Activated CD4-positive, alpha-beta T cell treated with anti-CD3 and anti-CD28 coated beads for 36 hours (primary cell): ENCODE results near the gene DSTN. TPM values are rescaled to one million over a fixed set of nuclear protein-coding genes. Genes with fewer than 3 reads are reported as not detected.

ENCODE experiments used
- ATAC-seq: fragments of 200-7000 bp; cut with Tn5 transposase; one replicate; pipeline ENCODE4 v1.10.0; 2021; ENCODE audit warnings: mild to moderate bottlenecking, moderate library complexity
- CTCF ChIA-PET: fragments of 350-600 bp; sonication (Branson Sonifier 250); formaldehyde crosslinking; loops from one replicate; lab custom pipeline; 2021; ENCODE audit warnings: antibody characterized with exemption; lab: Charles Lee
- POLR2A ChIA-PET: fragments of 350-600 bp; sonication (Branson Sonifier 250); formaldehyde crosslinking; loops from one replicate; lab custom pipeline; 2021; ENCODE audit warnings: antibody characterized with exemption, inconsistent platforms; lab: Charles Lee
- DNase-seq: peaks from one replicate; pipeline ENCODE4 v3.0.0-alpha.2; 2020
- H3K27ac Mint-ChIP-seq: one replicate; pipeline ENCODE4 v1.8.0; 2021; ENCODE audit warnings: mixed read lengths
- H3K27me3 Mint-ChIP-seq: one replicate; pipeline ENCODE4 v1.8.0; 2021; ENCODE audit warnings: mixed read lengths
- H3K36me3 Mint-ChIP-seq: one replicate; pipeline ENCODE4 v1.8.0; 2021; ENCODE audit warnings: low read depth, mixed read lengths
- H3K4me1 Mint-ChIP-seq: one replicate; pipeline ENCODE4 v1.8.0; 2021; ENCODE audit warnings: mixed read lengths
- H3K4me3 Mint-ChIP-seq: one replicate; pipeline ENCODE4 v1.8.0; 2021; ENCODE audit warnings: mild to moderate bottlenecking, moderate library complexity, mixed read lengths
- H3K9me3 Mint-ChIP-seq: one replicate; pipeline ENCODE4 v1.8.0; 2021; ENCODE audit warnings: low read depth, mixed read lengths
- intact Hi-C, 2 experiments: fragments of 100-400 bp; cut with DNase I in 1 of 2; cut with micrococcal nuclease in 1 of 2; formaldehyde crosslinking; loops; one replicate each; pipeline versions ENCODE4 v1.14.2 to v1.15.1; 2022 to 2024; cut with DNase I, micrococcal nuclease
- total RNA-seq, 2 experiments: library from RNA; stranded (reverse); gene quantifications; one replicate each; pipeline ENCODE4 v1.2.3, GENCODE V29; 2021

DSTN gene
- total RNA-seq, 2 experiments from 2014 or later = 66.2 to 68.4 TPM

DNA sequence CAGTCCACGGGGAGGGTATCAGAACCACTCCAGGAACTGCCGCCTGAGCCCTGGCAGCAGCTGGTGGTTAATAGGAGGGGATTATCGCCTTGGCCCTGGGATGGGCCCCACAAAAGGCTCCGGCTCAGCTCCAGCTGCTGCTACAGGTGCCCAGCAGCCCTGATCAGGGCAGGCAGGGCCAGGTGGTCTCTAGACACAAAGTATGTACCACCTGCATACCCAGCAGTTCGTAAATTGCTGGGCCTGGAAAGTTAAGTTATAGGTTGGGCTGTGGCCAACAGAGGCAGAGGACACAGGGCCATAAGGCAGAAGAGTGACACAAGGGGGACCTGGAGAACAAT, 77.1 kb downstream of the DSTN start:
- no peak for ATAC-seq
- CTCF ChIA-PET = interaction anchor here (0.8 to 1.2 kb wide), 2 partner anchors 8 to 36 kb away, joined by 3 to 4 read pairs; no protein-coding TSS in a partner anchor
- Mint-ChIP-seq H3K4me1 (peaks cover 7% of the 10 kb centered on the region), H3K36me3 (no peaks in the 10 kb centered on the region), H3K9me3 (no peaks in the 10 kb centered on the region), H3K4me3 (no peak overlapping the region), H3K27ac (no peak overlapping the region), H3K27me3 (no peaks in the 10 kb centered on the region)
- POLR2A ChIA-PET = no interaction called here
- DNase-seq = no peak
- intact Hi-C loops = no loop called here

- DNase-seq (no peak), ATAC-seq (no peak)
- Mint-ChIP-seq H3K9me3 (no peaks in the 10 kb centered on the region), H3K27me3 (no peaks in the 10 kb centered on the region), H3K36me3 (no peaks in the 10 kb centered on the region), H3K27ac (no peak overlapping the region), H3K4me1 (peaks cover 7% of the 10 kb centered on the region), H3K4me3 (no peak overlapping the region)
- ChIA-PET POLR2A (no interaction called here), CTCF (interaction anchor here (0.7 to 1.2 kb wide), 4 partner anchors 7 to 64 kb away, joined by 3 to 4 read pairs (median 3); no protein-coding TSS in a partner anchor)
- intact Hi-C loops = no loop called here
Observed at GRCh38 chr20:17647391-17648314, 77.8 kb downstream of the DSTN start.

GRCh38 chr20:17648315-17648646, 78.4 kb downstream of the DSTN start:
- Mint-ChIP-seq H3K36me3 (no peaks in the 10 kb centered on the region), H3K9me3 (no peaks in the 10 kb centered on the region), H3K27me3 (no peaks in the 10 kb centered on the region), H3K27ac (no peak overlapping the region), H3K4me1 (peaks cover 7% of the 10 kb centered on the region), H3K4me3 (no peak overlapping the region)
- ChIA-PET POLR2A (no interaction called here), CTCF (interaction anchor here (0.7 to 1.2 kb wide), 4 partner anchors 18 to 263 kb away, joined by 3 to 5 read pairs (median 3); no protein-coding TSS in a partner anchor)
- intact Hi-C loops = no loop called here
- no peak for ATAC-seq
- DNase-seq = no peak

GRCh38 chr20:17648791-17649730, 79.2 kb downstream of the DSTN start:
- peak; percentile 60 for DNase-seq
- Mint-ChIP-seq H3K27ac (no peak overlapping the region), H3K4me3 (no peak overlapping the region), H3K36me3 (no peaks in the 10 kb centered on the region), H3K27me3 (no peaks in the 10 kb centered on the region), H3K4me1 (peaks cover 7% of the 10 kb centered on the region), H3K9me3 (no peaks in the 10 kb centered on the region)
- intact Hi-C loops = loop anchor here in 1 of 2 experiments (1.0 kb wide), 1 partner anchor 112 kb away; no protein-coding TSS in a partner anchor
- ChIA-PET CTCF (interaction anchor here (0.9 kb wide), 2 partner anchors 34 to 262 kb away, joined by 3 to 5 read pairs; no protein-coding TSS in a partner anchor), POLR2A (no interaction called here)
- peak; percentile 66 for ATAC-seq

DNA sequence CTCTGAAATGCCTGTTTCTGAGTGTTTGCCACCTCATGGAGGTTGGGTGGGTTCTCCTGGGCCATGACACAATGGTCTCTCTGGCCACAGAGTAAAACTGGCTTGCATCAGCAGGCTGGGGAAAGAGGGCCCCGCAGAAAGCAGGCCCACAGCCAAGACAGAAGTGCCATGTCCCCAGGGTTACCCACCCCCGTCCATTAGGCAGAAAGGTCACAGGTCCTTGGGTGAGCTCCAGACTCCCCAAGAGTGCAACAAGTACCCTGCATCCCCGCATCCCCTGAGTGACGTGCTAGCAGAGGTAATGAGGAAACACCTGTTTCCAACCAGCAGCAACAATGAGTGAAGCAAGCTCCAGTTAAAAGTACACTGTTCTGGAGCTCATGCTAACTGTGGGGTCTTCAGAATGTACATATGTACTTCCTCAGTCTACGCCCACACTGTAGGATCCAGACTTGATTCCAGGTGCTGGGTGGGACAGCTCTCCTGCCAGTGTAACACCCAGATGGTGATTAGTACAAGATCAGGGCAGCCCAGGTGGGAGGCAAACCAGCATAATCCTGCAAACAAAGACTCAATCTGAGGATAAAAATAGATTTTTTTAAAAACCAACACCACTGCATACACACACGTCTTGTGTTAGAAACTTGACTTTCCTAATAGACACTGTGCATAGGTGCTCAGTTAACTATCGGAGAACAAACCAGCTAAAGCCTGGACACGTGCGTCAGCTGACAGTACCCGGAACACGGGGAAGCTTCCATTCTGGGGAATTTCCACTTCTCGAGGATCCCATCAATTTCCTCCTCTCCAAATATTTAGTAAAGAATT, 80.6 kb downstream of the DSTN start:
- no peaks in the 10 kb centered on the region for H3K9me3 Mint-ChIP-seq
- no peaks in the 10 kb centered on the region for H3K27me3 Mint-ChIP-seq
- peaks cover 10% of the 10 kb centered on the region for H3K4me1 Mint-ChIP-seq
- no peak overlapping the region for H3K27ac Mint-ChIP-seq
- ATAC-seq = no peak
- intact Hi-C loops = loop anchor here in 1 of 2 experiments (10.0 kb wide), 1 partner anchor 846 kb away; no protein-coding TSS in a partner anchor
- CTCF ChIA-PET = interaction anchor here (0.6 kb wide), 1 partner anchor 117 kb away, joined by 3 read pairs; no protein-coding TSS in a partner anchor
- no peak for DNase-seq
- H3K4me3 Mint-ChIP-seq = no peak overlapping the region
- POLR2A ChIA-PET = no interaction called here
- no peaks in the 10 kb centered on the region for H3K36me3 Mint-ChIP-seq

GRCh38 chr20:17651129-17651759, 81.4 kb downstream of the DSTN start:
- no peak overlapping the region for H3K4me3 Mint-ChIP-seq
- ATAC-seq (no peak), DNase-seq (no peak)
- ChIA-PET CTCF (no interaction called here), POLR2A (no interaction called here)
- H3K27ac Mint-ChIP-seq = no peak overlapping the region
- peaks cover 10% of the 10 kb centered on the region for H3K4me1 Mint-ChIP-seq
- no peaks in the 10 kb centered on the region for H3K9me3 Mint-ChIP-seq
- intact Hi-C loops = loop anchor here in 1 of 2 experiments (10.0 kb wide), 1 partner anchor 846 kb away; no protein-coding TSS in a partner anchor
- H3K27me3 Mint-ChIP-seq = no peaks in the 10 kb centered on the region
- no peaks in the 10 kb centered on the region for H3K36me3 Mint-ChIP-seq

- ATAC-seq (no peak), DNase-seq (no peak)
- no peaks in the 10 kb centered on the region for H3K36me3 Mint-ChIP-seq
- POLR2A ChIA-PET = no interaction called here
- H3K4me3 Mint-ChIP-seq = no peak overlapping the region
- no peaks in the 10 kb centered on the region for H3K27me3 Mint-ChIP-seq
- H3K9me3 Mint-ChIP-seq = no peaks in the 10 kb centered on the region
- CTCF ChIA-PET = interaction anchor here (0.6 kb wide), 1 partner anchor 495 kb away, joined by 3 read pairs; no protein-coding TSS in a partner anchor
- peaks cover 10% of the 10 kb centered on the region for H3K4me1 Mint-ChIP-seq
- intact Hi-C loops = loop anchor here in 1 of 2 experiments (10.0 kb wide), 1 partner anchor 847 kb away; no protein-coding TSS in a partner anchor
- H3K27ac Mint-ChIP-seq = no peak overlapping the region
Observed at GRCh38 chr20:17651760-17652388, 82.0 kb downstream of the DSTN start.

- Mint-ChIP-seq H3K9me3 (no peaks in the 10 kb centered on the region), H3K27me3 (no peaks in the 10 kb centered on the region), H3K4me1 (peaks cover 10% of the 10 kb centered on the region), H3K27ac (no peak overlapping the region), H3K4me3 (no peak overlapping the region), H3K36me3 (peaks cover 2% of the 10 kb centered on the region)
- CTCF ChIA-PET = interaction anchor here (0.6 kb wide), 1 partner anchor 495 kb away, joined by 3 read pairs; no protein-coding TSS in a partner anchor
- POLR2A ChIA-PET = no interaction called here
- intact Hi-C loops = loop anchor here in 1 of 2 experiments (10.0 kb wide), 1 partner anchor 848 kb away; no protein-coding TSS in a partner anchor
- no peak for DNase-seq
- no peak for ATAC-seq
Observed at GRCh38 chr20:17652411-17652810, 82.5 kb downstream of the DSTN start.

DNA sequence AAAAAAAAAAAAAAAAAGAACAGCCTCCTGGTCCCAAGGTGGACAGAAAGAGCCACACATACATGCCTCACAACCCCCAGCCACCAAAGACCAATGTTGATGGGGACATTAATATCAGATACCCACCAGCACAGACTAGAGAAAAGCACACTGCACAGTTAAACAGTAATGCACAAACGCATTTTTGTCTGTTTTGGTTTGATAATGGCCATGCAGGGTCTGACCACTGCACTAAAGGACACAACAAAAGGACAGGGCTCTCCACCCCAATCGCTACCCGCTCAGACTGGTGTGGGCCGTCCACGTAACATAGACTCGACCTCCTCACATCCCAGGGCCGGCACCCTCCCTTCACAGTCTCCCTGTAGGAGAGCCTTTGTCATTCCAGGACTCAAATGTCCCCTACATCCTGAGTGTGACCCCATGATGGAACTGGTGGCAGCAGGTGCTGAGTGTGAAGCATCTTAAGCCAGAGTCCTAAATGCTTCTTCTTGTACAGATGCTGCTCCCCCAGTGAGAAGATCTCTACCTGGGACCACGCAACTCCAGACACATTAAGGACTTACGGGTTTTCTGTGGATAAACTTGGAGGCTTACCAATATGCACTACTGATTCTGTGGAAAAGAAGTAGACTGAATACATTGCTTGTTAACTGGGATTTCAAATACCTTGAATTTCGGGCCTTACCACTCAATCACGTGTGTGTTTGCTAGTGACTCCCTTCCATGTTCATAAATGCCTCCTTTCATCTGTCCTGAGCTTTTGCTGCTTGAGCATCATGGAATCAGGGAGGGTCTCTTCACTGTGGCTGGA, 84.2 kb downstream of the DSTN start:
- Mint-ChIP-seq H3K9me3 (peaks cover 2% of the 10 kb centered on the region), H3K4me3 (no peak overlapping the region), H3K4me1 (peaks cover 8% of the 10 kb centered on the region), H3K36me3 (peaks cover 15% of the 10 kb centered on the region), H3K27ac (no peak overlapping the region), H3K27me3 (no peaks in the 10 kb centered on the region)
- DNase-seq = no peak
- intact Hi-C loops = loop anchor here in 1 of 2 experiments (10.0 kb wide), 1 partner anchor 849 kb away; no protein-coding TSS in a partner anchor
- CTCF ChIA-PET = interaction anchor here (0.5 to 1.4 kb wide), 4 partner anchors 7 to 140 kb away, joined by 3 to 4 read pairs (median 3); no protein-coding TSS in a partner anchor
- ATAC-seq = no peak
- POLR2A ChIA-PET = no interaction called here
